ENCODE results near the gene JAK3. TPM values are rescaled to one million over a fixed set of nuclear protein-coding genes. Genes with fewer than 3 reads are reported as not detected.

JAK3 gene
- total and polyA plus RNA-seq, 10 donors: 30.6 to 203 (median 116) TPM

- Histone ChIP-seq H3K27me3 (replicated peaks in 1 of 7) (peaks cover 0 to 33% (median 0%) of the 10 kb centered on the region in 7 donors), H3K36me3 (no peaks in the 10 kb centered on the region), H3K9me3 (no peaks in the 10 kb centered on the region), H3K4me3 (no peak overlapping the region), H3K4me1 (peaks cover 0 to 41% (median 25%) of the 10 kb centered on the region in 6 donors), H3K27ac (no peak overlapping the region)
- TF ChIP-seq CTCF (IDR thresholded peaks at IDR 0.05 in 8 of 11, conservative IDR thresholded peaks at IDR 0.05 in 3 of 11) (no peak), POLR2A (IDR thresholded peaks at IDR 0.05) (no peak), POLR2AphosphoS5 (IDR thresholded peaks at IDR 0.05) (no peak)
- 67 to 79% (median 70%) methylated on average over 7 of the region's 7 CpGs for WGBS, 5 donors
- intact Hi-C loops (cut with DNase I; ENCODE audit: low total_unique reads): no loop called here
- DNase-seq: no peak
These were observed 38.7 kb upstream of the JAK3 start for GRCh38 chr19:17886515-17886914.

- no peaks in the 10 kb centered on the region for H3K9me3 ChIP-seq
- no peaks in the 10 kb centered on the region for H3K36me3 ChIP-seq
- peaks cover 0 to 41% (median 25%) of the 10 kb centered on the region in 6 donors for H3K4me1 ChIP-seq
- intact Hi-C loops (cut with DNase I; ENCODE audit: low total_unique reads): no loop called here
- no peak for DNase-seq
- peaks cover 0 to 7% (median 0%) of the 10 kb centered on the region in 7 donors for H3K27me3 ChIP-seq (replicated peaks in 1 of 7)
- no peak overlapping the region for H3K4me3 ChIP-seq
- WGBS, 5 donors: 83 to 86% (median 86%) methylated on average over 6 to 33 of the region's 33 CpGs
- no peak for TF ChIP-seq POLR2AphosphoS5 (IDR thresholded peaks at IDR 0.05)
- TF ChIP-seq POLR2A (IDR thresholded peaks at IDR 0.05): no peak
- no peak overlapping the region for H3K27ac ChIP-seq
These were observed 36.0 kb upstream of the JAK3 start for GRCh38 chr19:17883627-17884410.

- Histone ChIP-seq H3K27me3 (replicated peaks in 1 of 7) (peaks cover 0 to 7% (median 0%) of the 10 kb centered on the region in 7 donors), H3K4me1 (peaks cover 0 to 35% (median 24%) of the 10 kb centered on the region in 6 donors), H3K36me3 (no peaks in the 10 kb centered on the region), H3K4me3 (no peak overlapping the region), H3K9me3 (no peaks in the 10 kb centered on the region), H3K27ac (no peak overlapping the region)
- intact Hi-C loops (cut with DNase I; ENCODE audit: low total_unique reads): no loop called here
- DNase-seq: no peak
- no peak for TF ChIP-seq CTCF (IDR thresholded peaks at IDR 0.05 in 8 of 11, conservative IDR thresholded peaks at IDR 0.05 in 3 of 11)
- no peak for TF ChIP-seq POLR2AphosphoS5 (IDR thresholded peaks at IDR 0.05)
- no peak for TF ChIP-seq POLR2A (IDR thresholded peaks at IDR 0.05)
- WGBS, 5 donors: 70 to 86% (median 78%) methylated on average over 7 of the region's 7 CpGs
These were observed 33.9 kb upstream of the JAK3 start for GRCh38 chr19:17881701-17882100.

GRCh38 chr19:17879466-17879865 is 31.7 kb upstream of the JAK3 start:
- H3K4me3 ChIP-seq: no peak overlapping the region
- DNase-seq: no peak
- H3K27me3 ChIP-seq (replicated peaks in 1 of 7): peaks cover 0 to 18% (median 0%) of the 10 kb centered on the region in 7 donors
- H3K4me1 ChIP-seq: peaks cover 0 to 13% (median 6%) of the 10 kb centered on the region in 6 donors
- H3K27ac ChIP-seq: no peak overlapping the region
- WGBS, 5 donors: 70 to 81% (median 76%) methylated on average over 7 of the region's 7 CpGs
- intact Hi-C loops (cut with DNase I; ENCODE audit: low total_unique reads): no loop called here
- H3K9me3 ChIP-seq: no peaks in the 10 kb centered on the region
- TF ChIP-seq POLR2A (IDR thresholded peaks at IDR 0.05): no peak
- TF ChIP-seq POLR2AphosphoS5 (IDR thresholded peaks at IDR 0.05): no peak
- no peak for TF ChIP-seq CTCF (IDR thresholded peaks at IDR 0.05 in 8 of 11, conservative IDR thresholded peaks at IDR 0.05 in 3 of 11)
- H3K36me3 ChIP-seq: no peaks in the 10 kb centered on the region

Data from spleen (tissue), 11 donors.